Karpas-422 (cell line): ENCODE data around the gene ISCA2. TPM values are rescaled to one million over a fixed set of nuclear protein-coding genes. Genes with fewer than 3 reads are reported as not detected.

Experiments used
- DNase-seq: peaks from one replicate; pipeline ENCODE4 v3.0.0-alpha.2; 2015
- H2AFZ ChIP-seq: fragments of 200-600 bp; sonication (generic); 2 replicates; pipeline ENCODE4 v1.6.1; 2014; ENCODE audit warnings: antibody characterized with exemption, low read length, mixed read lengths
- H3K27ac ChIP-seq: fragments of 200-600 bp; sonication (generic); 2 replicates; pipeline ENCODE4 v1.5.1; 2014; ENCODE audit warnings: mild to moderate bottlenecking, low read length, moderate library complexity
- H3K27me3 ChIP-seq: fragments of 200-600 bp; sonication (generic); 2 replicates; pipeline ENCODE4 v1.6.1; 2014; ENCODE audit warnings: low read length, mixed read lengths
- H3K36me3 ChIP-seq: fragments of 200-600 bp; sonication (generic); 2 replicates; pipeline ENCODE4 v1.6.1; 2014; ENCODE audit warnings: low read length, mixed read lengths; ENCODE audit not compliant: insufficient read depth
- H3K4me1 ChIP-seq: fragments of 200-600 bp; sonication (generic); 2 replicates; pipeline ENCODE4 v1.6.1; 2014; ENCODE audit warnings: mild to moderate bottlenecking, low read length, mixed read lengths
- H3K4me2 ChIP-seq: fragments of 200-600 bp; sonication (generic); 2 replicates; pipeline ENCODE4 v1.6.1; 2014; ENCODE audit warnings: low read length, low read depth, mild to moderate bottlenecking; ENCODE audit not compliant: poor library complexity, severe bottlenecking
- H3K4me3 ChIP-seq: fragments of 200-600 bp; sonication (generic); 2 replicates; pipeline ENCODE4 v1.5.1; 2014; ENCODE audit warnings: mild to moderate bottlenecking, antibody characterized with exemption, low read length, mixed read lengths
- H3K79me2 ChIP-seq: fragments of 200-600 bp; sonication (generic); 2 replicates; pipeline ENCODE4 v1.6.1; 2014; ENCODE audit warnings: mild to moderate bottlenecking, low read length, mixed read lengths
- H3K9ac ChIP-seq: fragments of 200-600 bp; sonication (generic); 2 replicates; pipeline ENCODE4 v1.6.0; 2014; ENCODE audit warnings: low read length
- H3K9me2 ChIP-seq: fragments of 200-600 bp; sonication (generic), shearing (Covaris generic); replicated peaks from 2 replicates; pipeline ENCODE4 v1.6.0; 2014; ENCODE audit warnings: mild to moderate bottlenecking, low read length, moderate library complexity; ENCODE audit not compliant: insufficient read depth
- H3K9me3 ChIP-seq: fragments of 300-700, 200-600 bp; sonication (generic); 2 replicates; pipeline ENCODE4 v1.6.1; 2014; ENCODE audit warnings: low read length, mixed read lengths
- H4K20me1 ChIP-seq: fragments of 200-600 bp; sonication (generic); 2 replicates; pipeline ENCODE4 v1.6.1; 2014; ENCODE audit warnings: mild to moderate bottlenecking, antibody characterized with exemption, low read length, low read depth; ENCODE audit not compliant: insufficient read depth
- total RNA-seq: library from RNA; depleted of rRNA; stranded (reverse); fragments of >200 nt; shearing (Covaris generic); gene quantifications from 2 replicates; pipeline ENCODE4 v1.2.3, GENCODE V29; 2014; ENCODE audit warnings: low replicate concordance

ISCA2 gene
- total RNA-seq, 1 experiment from 2014 or later = 40.0 TPM

DNA sequence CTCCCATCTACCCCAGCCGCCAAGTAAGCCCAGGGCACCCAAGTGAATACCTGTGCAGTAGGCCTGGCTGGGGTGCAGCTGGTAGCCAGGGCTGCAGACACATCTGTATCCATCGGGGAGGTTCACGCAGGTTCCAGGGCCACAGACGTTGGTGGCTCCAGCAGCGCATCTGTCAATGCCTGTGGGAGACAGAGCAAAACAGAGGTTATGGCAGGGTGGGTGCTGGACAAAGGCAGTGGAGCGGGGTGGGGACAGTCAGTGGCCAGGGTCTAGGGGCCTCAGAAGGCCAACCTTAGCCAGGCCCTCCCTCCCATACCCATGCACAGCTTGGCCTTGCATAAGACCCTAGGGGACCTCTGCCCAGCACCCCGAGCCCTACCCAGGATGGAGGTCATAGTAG is 29.2 kb downstream of the ISCA2 start:
- Histone ChIP-seq H3K4me3 (no peak overlapping the region), H3K9me2 (no peaks in the 10 kb centered on the region), H3K36me3 (no peaks in the 10 kb centered on the region), H3K4me2 (no peak overlapping the region), H2AFZ (no peak overlapping the region), H3K79me2 (no peaks in the 10 kb centered on the region), H3K4me1 (peaks cover 35% of the 10 kb centered on the region), H3K27ac (no peak overlapping the region), H3K27me3 (no peaks in the 10 kb centered on the region), H3K9me3 (no peaks in the 10 kb centered on the region), H4K20me1 (no peaks in the 10 kb centered on the region), H3K9ac (no peak overlapping the region)
- no peak for DNase-seq

DNA sequence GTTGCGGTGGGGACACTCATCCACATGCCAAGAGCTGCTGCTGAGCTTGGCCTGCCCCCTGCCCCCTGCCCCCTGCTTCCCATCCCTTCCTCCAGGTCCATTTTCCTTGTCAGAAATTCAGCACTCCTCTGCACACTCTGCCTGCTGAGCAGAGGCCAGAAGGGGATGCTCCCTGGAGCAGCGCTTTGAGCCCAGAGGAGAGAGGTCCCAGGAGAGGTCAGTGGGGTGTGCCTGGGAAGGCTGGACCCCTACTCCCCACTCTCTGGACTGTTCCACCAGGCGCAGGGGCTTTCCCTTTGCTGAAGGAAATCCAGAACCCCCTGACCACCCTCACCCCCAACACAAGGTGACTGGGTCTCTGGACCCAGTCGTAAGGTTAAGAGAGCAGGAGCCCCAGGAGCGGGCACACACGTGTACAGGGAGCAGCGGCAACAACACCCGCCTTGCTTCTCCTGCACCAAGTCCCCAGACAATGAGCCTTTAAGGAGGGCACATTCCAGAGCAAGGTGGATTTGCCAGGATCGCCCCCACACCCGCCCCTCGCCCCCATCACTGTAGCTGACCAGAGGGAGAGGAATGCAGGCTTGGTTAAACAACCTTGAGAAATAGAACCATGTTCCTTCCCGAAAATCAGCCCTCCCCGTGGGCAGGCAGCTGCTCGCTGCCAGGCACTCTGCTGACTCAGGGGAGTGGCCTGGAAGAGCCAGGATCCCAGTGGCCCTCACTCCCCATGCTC is 30.7 kb downstream of the ISCA2 start:
- H3K36me3 ChIP-seq = no peaks in the 10 kb centered on the region
- peaks cover 38% of the 10 kb centered on the region for H3K4me1 ChIP-seq
- H3K9me3 ChIP-seq = no peaks in the 10 kb centered on the region
- no peaks in the 10 kb centered on the region for H4K20me1 ChIP-seq
- H3K4me2 ChIP-seq = no peak overlapping the region
- DNase-seq = no peak
- no peak overlapping the region for H3K27ac ChIP-seq
- no peak overlapping the region for H3K4me3 ChIP-seq
- no peak overlapping the region for H2AFZ ChIP-seq
- H3K9me2 ChIP-seq = no peaks in the 10 kb centered on the region
- no peaks in the 10 kb centered on the region for H3K79me2 ChIP-seq
- H3K9ac ChIP-seq = peak overlapping the region; percentile 21; the same call in 1 of the 2 replicates
- no peaks in the 10 kb centered on the region for H3K27me3 ChIP-seq

GRCh38 chr14:74524812-74525135 is 31.2 kb downstream of the ISCA2 start:
- H3K9me2 ChIP-seq = no peaks in the 10 kb centered on the region
- no peaks in the 10 kb centered on the region for H3K27me3 ChIP-seq
- no peak overlapping the region for H3K4me3 ChIP-seq
- H2AFZ ChIP-seq = no peak overlapping the region
- H3K36me3 ChIP-seq = no peaks in the 10 kb centered on the region
- H3K4me2 ChIP-seq = peak overlapping the region; percentile 17
- peak overlapping the region; percentile 21; the same call in 1 of the 2 replicates for H3K9ac ChIP-seq
- H4K20me1 ChIP-seq = no peaks in the 10 kb centered on the region
- DNase-seq = no peak
- H3K27ac ChIP-seq = peak overlapping the region; percentile 69
- H3K4me1 ChIP-seq = peaks cover 42% of the 10 kb centered on the region
- no peaks in the 10 kb centered on the region for H3K9me3 ChIP-seq
- no peaks in the 10 kb centered on the region for H3K79me2 ChIP-seq

- H3K79me2 ChIP-seq = no peaks in the 10 kb centered on the region
- peaks cover 42% of the 10 kb centered on the region for H3K4me1 ChIP-seq
- peak; percentile 58 for DNase-seq
Measured at GRCh38 chr14:74525361-74525851, 31.8 kb downstream of the ISCA2 start.

DNA sequence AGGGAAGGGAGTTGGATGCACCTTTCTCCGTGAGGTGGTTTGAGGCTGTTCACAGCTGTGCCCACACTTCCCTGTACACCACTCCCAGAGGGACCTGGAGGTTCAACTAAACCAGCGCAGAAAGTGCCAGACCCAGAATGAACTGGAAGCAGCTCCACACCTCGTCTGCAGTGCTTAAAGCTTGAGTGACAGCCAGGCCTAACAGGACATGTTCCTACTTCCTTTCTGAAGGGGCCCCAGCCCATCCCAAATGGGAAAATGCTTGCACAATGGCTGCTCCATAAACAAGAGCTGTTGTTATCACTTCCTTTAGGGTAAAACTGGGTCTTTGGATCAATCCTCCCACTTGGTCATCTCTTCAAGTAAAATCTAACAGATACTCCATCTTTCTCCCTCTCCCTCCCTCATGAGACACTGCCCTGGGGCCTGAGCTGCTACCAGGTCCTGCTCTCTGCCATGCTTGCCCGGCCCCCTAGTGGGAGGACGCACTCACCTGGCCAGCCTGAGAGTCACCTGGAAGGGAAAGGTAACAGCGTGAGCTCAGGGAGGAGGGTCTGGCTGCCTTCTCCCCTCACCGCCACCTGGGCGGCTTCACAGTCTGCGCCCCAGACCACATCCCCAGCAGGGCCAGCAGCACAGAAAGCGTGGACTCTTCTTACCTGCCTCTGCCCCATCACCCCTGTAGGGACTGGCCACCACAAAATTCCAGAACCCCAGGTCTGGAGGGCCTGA is 33.5 kb downstream of the ISCA2 start:
- no peaks in the 10 kb centered on the region for H3K79me2 ChIP-seq
- H3K9me2 ChIP-seq = no peaks in the 10 kb centered on the region
- no peaks in the 10 kb centered on the region for H3K27me3 ChIP-seq
- H3K9me3 ChIP-seq = no peaks in the 10 kb centered on the region
- no peaks in the 10 kb centered on the region for H4K20me1 ChIP-seq
- no peak overlapping the region; the same call in 1 of the 2 replicates for H3K4me3 ChIP-seq
- H3K9ac ChIP-seq = peak overlapping the region; percentile 28; the same call in 1 of the 2 replicates
- DNase-seq = no peak
- peak overlapping the region; percentile 17 for H3K4me2 ChIP-seq
- no peaks in the 10 kb centered on the region for H3K36me3 ChIP-seq
- no peak overlapping the region for H2AFZ ChIP-seq
- H3K27ac ChIP-seq = no peak overlapping the region
- peaks cover 42% of the 10 kb centered on the region for H3K4me1 ChIP-seq

More at GRCh38 chr14:74525361-74525851, 31.8 kb downstream of the ISCA2 start:
- Histone ChIP-seq H3K4me2 (peak overlapping the region; percentile 17), H3K9me2 (no peaks in the 10 kb centered on the region), H3K27me3 (no peaks in the 10 kb centered on the region), H3K4me3 (no peak overlapping the region; the same call in 1 of the 2 replicates), H3K36me3 (no peaks in the 10 kb centered on the region), H3K27ac (peak overlapping the region; percentile 69), H2AFZ (no peak overlapping the region), H3K9me3 (no peaks in the 10 kb centered on the region), H3K9ac (peak overlapping the region; percentile 21; the same call in 1 of the 2 replicates), H4K20me1 (no peaks in the 10 kb centered on the region)

DNA sequence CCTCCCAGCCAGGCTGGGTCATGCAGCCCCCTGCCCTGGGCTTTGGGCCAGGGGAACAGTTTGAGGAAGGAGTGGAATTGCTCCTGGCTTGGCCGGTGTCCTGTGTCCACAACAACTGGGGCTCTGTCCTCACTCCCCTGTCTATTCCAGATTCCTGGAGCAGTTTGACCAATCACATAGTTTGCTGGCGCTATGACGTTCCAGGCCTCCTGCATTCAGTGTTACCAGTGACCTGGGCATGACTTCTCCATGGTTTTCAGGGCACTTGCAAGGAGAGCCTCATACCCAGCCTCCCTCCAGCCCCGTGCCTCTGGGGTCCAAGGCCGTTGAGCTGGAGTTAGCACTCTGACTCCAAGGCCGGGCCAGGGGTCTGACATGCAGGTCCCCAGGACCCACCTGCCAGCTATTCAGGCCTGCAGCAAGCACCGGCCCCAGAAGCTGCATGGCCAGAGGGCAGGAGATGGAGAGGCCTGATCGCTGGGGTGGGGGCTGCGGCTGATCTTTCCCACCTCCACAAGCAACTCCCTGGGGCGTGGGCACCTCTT is 34.2 kb downstream of the ISCA2 start:
- Histone ChIP-seq H2AFZ (no peak overlapping the region), H3K36me3 (no peaks in the 10 kb centered on the region), H3K4me3 (no peak overlapping the region), H3K79me2 (no peaks in the 10 kb centered on the region), H3K9me3 (no peaks in the 10 kb centered on the region), H4K20me1 (no peaks in the 10 kb centered on the region), H3K9me2 (no peaks in the 10 kb centered on the region), H3K4me2 (no peak overlapping the region), H3K27ac (no peak overlapping the region), H3K9ac (no peak overlapping the region), H3K27me3 (no peaks in the 10 kb centered on the region), H3K4me1 (peaks cover 42% of the 10 kb centered on the region)
- DNase-seq = no peak

DNA sequence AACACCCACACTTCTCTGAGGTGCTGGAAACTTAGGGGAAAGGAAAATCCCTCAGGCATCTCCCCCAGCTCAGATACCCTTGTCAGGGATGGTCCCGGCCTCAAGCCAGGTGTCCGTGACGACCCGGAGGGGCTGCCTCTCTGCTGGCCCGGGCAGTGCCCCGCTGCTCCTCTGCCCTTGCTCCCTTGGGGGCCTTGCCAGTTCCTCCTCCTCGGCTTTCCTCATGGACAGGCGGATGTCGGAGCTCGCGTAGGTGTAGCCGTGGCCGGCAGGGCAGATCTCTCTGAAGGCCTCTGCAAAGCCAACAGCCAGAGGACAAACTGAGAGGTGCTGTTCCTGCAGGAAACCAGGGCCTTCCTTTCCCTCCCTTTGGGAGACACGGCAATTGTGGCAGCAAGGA is 34.8 kb downstream of the ISCA2 start:
- Histone ChIP-seq H3K4me3 (no peak overlapping the region), H3K4me1 (peaks cover 42% of the 10 kb centered on the region), H3K27me3 (no peaks in the 10 kb centered on the region), H3K36me3 (no peaks in the 10 kb centered on the region), H3K79me2 (no peaks in the 10 kb centered on the region), H2AFZ (no peak overlapping the region), H3K27ac (no peak overlapping the region), H3K9ac (no peak overlapping the region), H4K20me1 (no peaks in the 10 kb centered on the region), H3K4me2 (no peak overlapping the region), H3K9me2 (no peaks in the 10 kb centered on the region), H3K9me3 (no peaks in the 10 kb centered on the region)
- no peak for DNase-seq

DNA sequence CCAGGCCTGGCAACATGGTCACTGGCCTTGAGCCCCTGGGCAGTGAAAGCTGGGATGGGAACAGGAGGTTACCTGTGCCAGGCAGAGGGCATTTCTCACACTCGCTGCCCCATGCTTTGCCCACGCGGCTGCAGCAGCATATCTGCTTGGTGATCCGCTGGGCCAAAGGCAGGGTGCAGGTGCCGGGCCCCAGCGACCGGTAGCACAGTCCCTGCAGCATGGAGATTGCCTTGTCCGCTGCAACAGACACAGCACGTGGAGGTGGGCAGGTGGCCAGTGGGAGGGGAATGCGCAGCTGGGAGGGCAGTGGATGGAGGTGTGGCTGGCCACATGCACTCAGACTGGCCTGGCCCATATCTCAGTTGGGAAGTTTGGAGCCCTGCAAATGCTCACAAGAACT is 35.3 kb downstream of the ISCA2 start:
- H3K27ac ChIP-seq = no peak overlapping the region

More for the DNA sequence above, 35.3 kb downstream of the ISCA2 start:
- Histone ChIP-seq H3K4me1 (peaks cover 39% of the 10 kb centered on the region), H2AFZ (no peak overlapping the region), H3K36me3 (no peaks in the 10 kb centered on the region), H3K4me3 (no peak overlapping the region), H3K9me2 (no peaks in the 10 kb centered on the region), H3K27me3 (no peaks in the 10 kb centered on the region), H3K9me3 (no peaks in the 10 kb centered on the region), H3K9ac (no peak overlapping the region), H3K79me2 (no peaks in the 10 kb centered on the region), H3K4me2 (no peak overlapping the region), H4K20me1 (no peaks in the 10 kb centered on the region)
- DNase-seq = no peak
